Activated CD8-positive, alpha-beta T cell treated with anti-CD3 and anti-CD28 coated beads, Interleukin-2, amount 10 ng/mL, durations not matched to agents 7 days and 5 days (primary cell): ENCODE measurements around the gene CCDC33. TPM values are rescaled to one million over a fixed set of nuclear protein-coding genes. Genes with fewer than 3 reads are reported as not detected.

Experiments
- ATAC-seq: fragments of 150-1000 bp; cut with Tn5 transposase; one replicate; pipeline ENCODE4 v1.10.0; 2021; ENCODE audit warnings: moderate library complexity
- CTCF ChIA-PET: fragments of 350-600 bp; sonication (Branson Sonifier 250); formaldehyde crosslinking; loops from one replicate; lab custom pipeline; 2021; ENCODE audit warnings: antibody characterized with exemption; lab: Charles Lee
- POLR2A ChIA-PET: fragments of 350-600 bp; sonication (Branson Sonifier 250); formaldehyde crosslinking; loops from one replicate; lab custom pipeline; 2021; ENCODE audit warnings: antibody characterized with exemption; lab: Charles Lee
- DNase-seq: peaks from one replicate; pipeline ENCODE4 v3.0.0-alpha.2; 2020
- H3K27ac Mint-ChIP-seq: one replicate; pipeline ENCODE4 v1.8.0; 2021; ENCODE audit warnings: mild to moderate bottlenecking, mixed read lengths
- H3K27me3 Mint-ChIP-seq: one replicate; pipeline ENCODE4 v1.8.0; 2021; ENCODE audit warnings: low read depth, mixed read lengths
- H3K36me3 Mint-ChIP-seq: one replicate; pipeline ENCODE4 v1.8.0; 2021; ENCODE audit warnings: low read depth, mixed read lengths
- H3K4me1 Mint-ChIP-seq: one replicate; pipeline ENCODE4 v1.8.0; 2021; ENCODE audit warnings: low read depth, mixed read lengths
- H3K4me3 Mint-ChIP-seq: one replicate; pipeline ENCODE4 v1.8.0; 2021; ENCODE audit warnings: mild to moderate bottlenecking, mixed read lengths
- H3K9me3 Mint-ChIP-seq: one replicate; pipeline ENCODE4 v1.8.0; 2022; ENCODE audit warnings: mixed read lengths; ENCODE audit not compliant: insufficient read depth
- total RNA-seq, 2 experiments: library from RNA; stranded (reverse); gene quantifications; one replicate each; pipeline ENCODE4 v1.2.3, GENCODE V29; 2021

CCDC33 gene
- total RNA-seq, 2 experiments from 2014 or later: not detected

- ChIA-PET CTCF (interaction anchor here (0.6 to 17.6 kb wide), 8 partner anchors 10 to 418 kb away, joined by 3 to 677 read pairs (median 13); partner anchors contain the start of genes ARID3B and SEMA7A), POLR2A (interaction anchor here (1.0 to 2.9 kb wide), 7 partner anchors 10 to 212 kb away, joined by 3 to 55 read pairs (median 14); partner anchors contain the start of genes SEMA7A and UBL7)
- Mint-ChIP-seq H3K27me3 (no peaks in the 10 kb centered on the region), H3K4me1 (peaks cover 66% of the 10 kb centered on the region), H3K4me3 (no peak overlapping the region), H3K36me3 (no peaks in the 10 kb centered on the region), H3K9me3 (no peaks in the 10 kb centered on the region), H3K27ac (peak overlapping the region; percentile 95)
- no peak for DNase-seq
- no peak for ATAC-seq
Measured at GRCh38 chr15:74385733-74386132, 149.6 kb downstream of the CCDC33 start.

Other genes with a start within 250 kb of the CCDC33 start
- 10 to 100 TPM; 10.8 to 10.9 TPM for gene STOML1, start 244.0 kb upstream of the CCDC33 start, total RNA-seq
- 100 to 1,000 TPM; 108 to 115 TPM for gene PML, start 241.6 kb upstream of the CCDC33 start, total RNA-seq
- not detected for gene GOLGA6A, start 153.8 kb upstream of the CCDC33 start, total RNA-seq
- not detected for gene ISLR2, start 105.7 kb upstream of the CCDC33 start, total RNA-seq
- gene ISLR, start 62.6 kb upstream of the CCDC33 start, total RNA-seq: not detected
- not detected for gene STRA6, start 33.5 kb upstream of the CCDC33 start, total RNA-seq
- not detected for gene CYP11A1, start 131.3 kb downstream of the CCDC33 start, total RNA-seq
- 10 to 100 TPM; 16.1 to 16.9 TPM for gene SEMA7A, start 197.6 kb downstream of the CCDC33 start, total RNA-seq
- gene UBL7, start 224.8 kb downstream of the CCDC33 start, total RNA-seq: 10 to 100 TPM; 60.8 to 71.4 TPM